ENCODE measurements around the gene IL17RA.
A peak's percentile ranks its signal among the peaks of the same experiment; 100 is the strongest.
"Not testable (repeated sequence)": the region's sequence is repeated elsewhere in the genome, so short reads cannot be mapped to it uniquely, and the experiment has no call there.

Gene IL17RA

GRCh38 chr22:17120711-17121232 is 36.0 kb downstream of the IL17RA start:
- DNase-seq (ENCODE audit: low spot score): peak; percentile 41

- peak; percentile 79 for DNase-seq (ENCODE audit: low spot score)
Observed at GRCh38 chr22:17121233-17122195, 36.7 kb downstream of the IL17RA start, which contains the start of gene TMEM121B. TSS of gene TMEM121B (minus strand) at chr22:17121360. CDS start at chr22:17121127, 233 bp downstream.

- DNase-seq (ENCODE audit: low spot score): no peak
Observed at GRCh38 chr22:17130199-17130598, 45.4 kb downstream of the IL17RA start.

- no peak for DNase-seq (ENCODE audit: low spot score)
Observed at GRCh38 chr22:17131686-17132085, 46.9 kb downstream of the IL17RA start.

- DNase-seq (ENCODE audit: low spot score): no peak
Observed at GRCh38 chr22:17132112-17132511, 47.3 kb downstream of the IL17RA start.

- no peak for DNase-seq (ENCODE audit: low spot score)
Observed at GRCh38 chr22:17133137-17133536, 48.3 kb downstream of the IL17RA start.

GRCh38 chr22:17135153-17135760 is 50.5 kb downstream of the IL17RA start:
- DNase-seq (ENCODE audit: low spot score): no peak

GRCh38 chr22:17137170-17137569 is 52.4 kb downstream of the IL17RA start:
- no peak for DNase-seq (ENCODE audit: low spot score)

GRCh38 chr22:17137861-17138425 is 53.1 kb downstream of the IL17RA start:
- DNase-seq (ENCODE audit: low spot score): no peak

- no peak for DNase-seq (ENCODE audit: low spot score)
Observed at GRCh38 chr22:17138513-17138912, 53.7 kb downstream of the IL17RA start.

GRCh38 chr22:17140022-17140421 is 55.2 kb downstream of the IL17RA start:
- DNase-seq (ENCODE audit: low spot score): no peak

GRCh38 chr22:17140826-17141766 is 56.3 kb downstream of the IL17RA start:
- DNase-seq (ENCODE audit: low spot score): no peak

GRCh38 chr22:17143101-17143500 is 58.3 kb downstream of the IL17RA start:
- no peak for DNase-seq (ENCODE audit: low spot score)

- DNase-seq (ENCODE audit: low spot score): no peak
Observed at GRCh38 chr22:17143826-17144225, 59.0 kb downstream of the IL17RA start.

- DNase-seq (ENCODE audit: low spot score): no peak
Observed at GRCh38 chr22:17145021-17145680, 60.4 kb downstream of the IL17RA start.

- not testable (repeated sequence) for DNase-seq (ENCODE audit: low spot score)
Observed at GRCh38 chr22:17147458-17147857, 62.7 kb downstream of the IL17RA start.

GRCh38 chr22:17149076-17149815 is 64.4 kb downstream of the IL17RA start:
- no peak for DNase-seq (ENCODE audit: low spot score)

- DNase-seq (ENCODE audit: low spot score): no peak
Observed at GRCh38 chr22:17152340-17152739, 67.5 kb downstream of the IL17RA start.

- DNase-seq (ENCODE audit: low spot score): no peak
Observed at GRCh38 chr22:17152971-17153370, 68.2 kb downstream of the IL17RA start.

- no peak for DNase-seq (ENCODE audit: low spot score)
Observed at GRCh38 chr22:17155941-17156340, 71.1 kb downstream of the IL17RA start.

Data from AG08396 (cell line).